ENCODE results near the gene TMEM14B. TPM values are rescaled to one million over a fixed set of nuclear protein-coding genes. Genes with fewer than 3 reads are reported as not detected.

The TMEM14B gene
- total RNA-seq = 10 to 100 TPM; 35.4 to 77.2 (median 66.2) TPM

- DNase-seq (ENCODE audit: extremely low spot score) = peak; percentile 100
- Histone ChIP-seq H3K4me3 (peak within 1 kb of the TSS; percentile 69 to 86 (median 70)), H3K27me3 (no peaks in the 10 kb centered on the region), H3K9me3 (no peaks in the 10 kb centered on the region), H3K36me3 (peaks cover under 1 to 40% (median 25%) of the 10 kb centered on the region in 4 donors), H3K4me1 (peaks cover 29 to 41% (median 34%) of the 10 kb centered on the region in 4 donors), H3K27ac (replicated peaks in 1 of 4) (peak within 1 kb of the TSS; percentile 81 to 88 (median 83))
- intact Hi-C loops (cut with DNase I) = loop anchor here (2.0 kb wide), 1 partner anchor 25 kb away; the partner anchor contains the start of gene TMEM14C
- 1% methylated on average over 28 of the region's 52 CpGs for WGBS
- TF ChIP-seq POLR2A (IDR thresholded peaks at IDR 0.05; ENCODE audit: low read depth) (peak; percentile 52), CTCF (IDR thresholded peaks at IDR 0.05) (no peak), POLR2AphosphoS5 (IDR thresholded peaks at IDR 0.05) (peak; percentile 96 to 98), EP300 (IDR thresholded peaks at IDR 0.05) (no peak)
Observed at GRCh38 chr6:10747251-10747972, at the start of gene TMEM14B. Gene TMEM14B (plus strand): TSS chr6:10747805. CDS start chr6:10749246, 1,441 bp downstream.

- DNase-seq (ENCODE audit: extremely low spot score) = no peak
- TF ChIP-seq EP300 (IDR thresholded peaks at IDR 0.05) = no peak
- TF ChIP-seq POLR2A (IDR thresholded peaks at IDR 0.05; ENCODE audit: low read depth) = no peak
- no peak for TF ChIP-seq CTCF (IDR thresholded peaks at IDR 0.05)
- no peak for TF ChIP-seq POLR2AphosphoS5 (IDR thresholded peaks at IDR 0.05)
- peaks cover 0 to 15% (median 13%) of the 10 kb centered on the region in 4 donors for H3K36me3 ChIP-seq
- no peak overlapping the region for H3K27ac ChIP-seq (replicated peaks in 1 of 4)
- H3K9me3 ChIP-seq = no peaks in the 10 kb centered on the region
- no peaks in the 10 kb centered on the region for H3K4me1 ChIP-seq
- no peaks in the 10 kb centered on the region for H3K27me3 ChIP-seq
- no peak overlapping the region for H3K4me3 ChIP-seq
- intact Hi-C loops (cut with DNase I) = no loop called here
- 87% methylated on average over 8 of the region's 8 CpGs for WGBS
Observed at GRCh38 chr6:10713962-10714361, 33.6 kb upstream of the TMEM14B start.

- intact Hi-C loops (cut with DNase I) = no loop called here
- Histone ChIP-seq H3K4me1 (peaks cover 16 to 35% (median 27%) of the 10 kb centered on the region in 4 donors), H3K27ac (replicated peaks in 1 of 4) (peak overlapping the region in 3 of 4 donors; percentile 81 to 87 (median 86)), H3K9me3 (no peaks in the 10 kb centered on the region), H3K4me3 (peak overlapping the region; percentile 62 to 70 (median 65)), H3K36me3 (no peaks in the 10 kb centered on the region), H3K27me3 (no peaks in the 10 kb centered on the region)
- TF ChIP-seq POLR2AphosphoS5 (IDR thresholded peaks at IDR 0.05) (no peak), EP300 (IDR thresholded peaks at IDR 0.05) (no peak), CTCF (IDR thresholded peaks at IDR 0.05) (no peak), POLR2A (IDR thresholded peaks at IDR 0.05; ENCODE audit: low read depth) (no peak)
- DNase-seq (ENCODE audit: extremely low spot score) = peak; percentile 17
- WGBS = 81% methylated on average over 8 of the region's 8 CpGs
Observed at GRCh38 chr6:10719296-10719963, 28.2 kb upstream of the TMEM14B start.

GRCh38 chr6:10719964-10720264 is 27.7 kb upstream of the TMEM14B start:
- no peaks in the 10 kb centered on the region for H3K27me3 ChIP-seq
- 28% methylated on average over 4 of the region's 21 CpGs for WGBS
- no peak for DNase-seq (ENCODE audit: extremely low spot score)
- peaks cover 0 to 4% (median 1%) of the 10 kb centered on the region in 4 donors for H3K36me3 ChIP-seq
- intact Hi-C loops (cut with DNase I) = no loop called here
- H3K9me3 ChIP-seq = no peaks in the 10 kb centered on the region
- peaks cover 21 to 40% (median 32%) of the 10 kb centered on the region in 4 donors for H3K4me1 ChIP-seq
- peak overlapping the region; percentile 81 to 87 (median 84) for H3K27ac ChIP-seq (replicated peaks in 1 of 4)
- no peak for TF ChIP-seq POLR2A (IDR thresholded peaks at IDR 0.05; ENCODE audit: low read depth)
- TF ChIP-seq CTCF (IDR thresholded peaks at IDR 0.05) = no peak
- TF ChIP-seq POLR2AphosphoS5 (IDR thresholded peaks at IDR 0.05) = no peak
- TF ChIP-seq EP300 (IDR thresholded peaks at IDR 0.05) = no peak
- peak overlapping the region; percentile 62 to 70 (median 65) for H3K4me3 ChIP-seq

Data from esophagus muscularis mucosa (tissue), 4 donors.